Right lobe of liver (tissue), 6 donors: Measurements from ENCODE around the gene SKP1. TPM values are rescaled to one million over a fixed set of nuclear protein-coding genes. Genes with fewer than 3 reads are reported as not detected.

ENCODE experiments used
- ATAC-seq, 4 donors: fragments of 200-7000 bp; cut with Tn5 transposase; one replicate each; pipeline ENCODE4 v1.9.1; 2020; ENCODE audit warnings: mild to moderate bottlenecking in 4 of 4, moderate library complexity in 4 of 4
- DNase-seq, 3 donors: peaks; one replicate each; pipeline ENCODE4 v3.0.0-alpha.2; 2020
- H3K27ac ChIP-seq, 3 donors: fragments of 200-600 bp; one replicate each; pipeline ENCODE4 v1.8.0; 2022
- H3K27me3 ChIP-seq, 2 donors: fragments of 200-600 bp; one replicate each; pipeline ENCODE4 v1.8.0; 2022
- H3K36me3 ChIP-seq, 4 donors: fragments of 200-600 bp; sonication (generic) in 1 of 4; one replicate each; pipeline versions ENCODE4 v1.5.1 to v1.8.0; 2017 to 2022; ENCODE audit warnings: control low read depth in 1 of 4
- H3K4me1 ChIP-seq, 4 donors: fragments of 200-600 bp; sonication (generic) in 1 of 4; one replicate each; pipeline versions ENCODE4 v1.5.1 to v1.8.0; 2017 to 2022; ENCODE audit warnings: control low read depth in 1 of 4
- H3K4me3 ChIP-seq, 3 donors: fragments of 200-600 bp; one replicate each; pipeline ENCODE4 v1.8.0; 2022
- H3K9me3 ChIP-seq, 4 donors: fragments of 200-600 bp; sonication (generic) in 1 of 4; one replicate each; pipeline versions ENCODE4 v1.5.1 to v1.8.0; 2017 to 2022; ENCODE audit warnings: control low read depth in 1 of 4
- CTCF ChIP-seq, 4 donors: fragments of 200-600 bp in 3 of 4; fragments of 450-650 bp in 1 of 4; IDR thresholded peaks; one replicate each; pipeline versions ENCODE4 v1.5.1 to v1.8.0; 2016 to 2022; ENCODE audit warnings: antibody characterized with exemption in 4 of 4, mild to moderate bottlenecking in 2 of 4
- POLR2A ChIP-seq: fragments of 450-650 bp; IDR thresholded peaks from one replicate; pipeline ENCODE4 v1.6.1; 2017; ENCODE audit warnings: antibody characterized with exemption, mild to moderate bottlenecking
- WGBS: methylation state at CpG from one replicate; pipeline ENCODE4 v1.1.6; 2018; ENCODE audit warnings: low coverage, low lambda C conversion rate; ENCODE audit not compliant: insufficient coverage; ENCODE audit errors: missing lambda C conversion rate; 5-methylcytosine and 5-hydroxymethylcytosine counted together
- intact Hi-C, 2 donors: fragments of 100-400 bp; cut with DNase I; formaldehyde crosslinking; loops; one replicate each; pipeline versions ENCODE4 v1.11.2 to v1.14.1; 2022
- total RNA-seq, 6 experiments: library from RNA; depleted of rRNA in 2 of 6; stranded (reverse); fragments of >200 nt in 2 of 6; fragmentation: NEBNext Ultra II Directional in 3 of 6; extraction: Animal tissue kit (Norgen Biotek cat#: 25700) in 3 of 6; gene quantifications; one replicate each; pipeline versions ENCODE4 v1.1.0 to v1.2.4, GENCODE V29; 2016 to 2023
- donor health status: DM: no; HTN: yes; CAD: no.
- donor health status: DM: no; HTN: no; CAD: no.
- donor health status: DM: no; HTN: no; CAD: no.
- donor health status: DM: no; HTN: yes; CAD: no.
- donor health status: DM: no; HTN: yes; CAD: no.

Gene SKP1
- total RNA-seq, 6 experiments from 2014 or later = 125 to 186 (median 149) TPM

DNA sequence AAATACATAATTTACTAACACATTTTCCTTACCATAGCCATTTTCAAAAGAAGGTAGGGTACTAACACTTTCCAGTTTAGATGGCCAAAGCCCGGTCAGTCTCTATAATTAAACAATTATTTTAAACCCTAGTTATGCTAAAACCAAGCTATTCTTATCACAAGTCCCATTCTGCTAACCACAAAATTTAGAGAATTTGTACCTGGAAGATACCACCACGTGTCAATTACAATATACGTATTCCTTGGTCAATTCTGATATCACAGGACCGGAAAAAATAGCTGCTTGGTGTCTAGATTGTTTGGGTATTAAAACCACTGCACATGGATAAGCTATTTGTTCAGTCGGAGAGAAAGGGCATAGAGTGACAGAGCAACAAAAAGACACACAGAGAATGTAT is 18.9 kb upstream of the SKP1 start:
- intact Hi-C loops = no loop called here
- no peak for ATAC-seq

GRCh38 chr5:134189031-134189430 is 12.3 kb upstream of the SKP1 start:
- 54% methylated on average over 3 of the region's 3 CpGs for WGBS
- no peak for DNase-seq
- no peaks in the 10 kb centered on the region for H3K27me3 ChIP-seq
- ATAC-seq = no peak
- peaks cover 0 to 2% (median 0%) of the 10 kb centered on the region in 4 donors for H3K4me1 ChIP-seq
- H3K4me3 ChIP-seq = no peak overlapping the region
- H3K27ac ChIP-seq = no peak overlapping the region
- no peaks in the 10 kb centered on the region for H3K36me3 ChIP-seq
- intact Hi-C loops = no loop called here
- H3K9me3 ChIP-seq = no peaks in the 10 kb centered on the region
- TF ChIP-seq CTCF (IDR thresholded peaks at IDR 0.05) (no peak), POLR2A (no peak)

More for the DNA sequence above, 18.9 kb upstream of the SKP1 start:
- H3K27ac ChIP-seq = no peak overlapping the region
- no peaks in the 10 kb centered on the region for H3K27me3 ChIP-seq
- TF ChIP-seq CTCF (IDR thresholded peaks at IDR 0.05) (no peak), POLR2A (no peak)
- no peak for DNase-seq
- H3K9me3 ChIP-seq = no peaks in the 10 kb centered on the region
- H3K4me1 ChIP-seq = no peaks in the 10 kb centered on the region
- peaks cover 6 to 41% (median 22%) of the 10 kb centered on the region in 4 donors for H3K36me3 ChIP-seq
- H3K4me3 ChIP-seq = no peak overlapping the region
- 72% methylated on average over 5 of the region's 5 CpGs for WGBS

DNA sequence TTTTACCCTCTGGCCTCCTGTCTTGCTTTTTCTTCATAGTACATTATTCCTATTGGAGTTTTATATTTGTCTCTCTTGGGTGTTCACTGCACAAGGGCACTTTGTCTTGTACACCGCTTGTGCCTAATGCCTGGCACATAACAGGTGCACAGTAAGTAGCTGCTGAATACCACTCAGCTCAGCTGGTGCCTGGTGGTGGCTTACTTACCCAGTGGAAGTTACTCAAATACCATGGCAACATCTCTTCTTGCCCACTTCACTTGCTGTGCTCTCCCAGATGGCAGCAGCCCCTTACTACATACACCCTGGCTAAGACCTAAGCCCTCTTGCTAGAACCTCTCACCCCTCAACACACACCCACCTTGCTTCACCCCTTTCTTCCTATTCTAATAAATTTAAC is 11.3 kb upstream of the SKP1 start:
- peaks cover 0 to 5% (median 0%) of the 10 kb centered on the region in 4 donors for H3K4me1 ChIP-seq
- ATAC-seq (no peak), DNase-seq (no peak)
- no peak overlapping the region for H3K4me3 ChIP-seq
- H3K9me3 ChIP-seq = no peaks in the 10 kb centered on the region
- no peaks in the 10 kb centered on the region for H3K36me3 ChIP-seq
- intact Hi-C loops = no loop called here
- TF ChIP-seq CTCF (IDR thresholded peaks at IDR 0.05) = no peak
- no peak for TF ChIP-seq POLR2A
- no peak overlapping the region for H3K27ac ChIP-seq
- no peaks in the 10 kb centered on the region for H3K27me3 ChIP-seq
- WGBS = no CpG with 5 or more reads among the region's 1 CpG

DNA sequence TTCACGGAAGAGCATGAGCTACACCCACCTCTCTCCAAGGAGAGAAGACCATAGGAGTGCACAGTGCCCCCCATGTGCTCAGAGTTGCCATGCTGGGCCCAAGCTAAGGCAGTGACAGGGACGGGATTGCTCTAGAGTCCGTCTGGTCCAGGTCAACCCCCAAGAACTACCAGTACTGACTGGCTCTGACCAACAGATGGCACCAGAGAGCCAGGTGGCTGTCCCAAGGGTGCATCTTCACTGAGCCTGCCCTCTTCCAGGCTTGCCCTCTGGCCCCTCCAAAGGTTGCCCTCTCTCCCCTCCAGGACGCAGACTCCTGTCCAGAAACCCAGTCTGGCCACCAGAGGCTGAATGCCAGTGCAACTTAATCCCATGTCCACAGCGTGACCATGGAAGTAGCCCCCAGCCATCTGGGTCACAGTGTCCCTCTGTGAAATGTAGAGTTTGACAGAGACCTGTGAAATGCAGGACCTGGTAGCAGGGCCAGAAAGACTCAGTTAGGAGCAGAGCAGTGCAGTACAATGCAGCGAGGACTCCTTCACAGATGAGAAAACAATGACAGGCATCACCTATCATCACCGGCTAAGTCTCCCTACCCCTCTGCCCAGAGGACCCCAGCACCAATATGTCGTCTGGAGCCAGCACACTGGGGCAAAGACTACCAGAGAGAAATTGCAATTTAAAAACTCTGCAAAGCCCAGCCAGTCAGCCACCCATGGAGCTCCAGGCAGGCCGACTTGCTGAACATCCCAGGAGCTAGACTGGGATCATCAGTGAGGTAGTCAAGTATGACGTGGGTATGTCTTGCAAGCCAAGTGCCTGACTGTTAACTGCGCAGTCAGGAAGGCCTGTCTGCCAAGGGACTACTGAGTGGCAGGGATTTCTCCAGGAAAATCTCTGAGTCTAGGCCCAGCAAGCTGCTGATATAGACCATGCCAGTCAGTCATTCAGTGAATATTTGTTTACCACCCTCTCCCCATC is 7.7 kb upstream of the SKP1 start:
- Histone ChIP-seq H3K27me3 (no peaks in the 10 kb centered on the region), H3K27ac (no peak overlapping the region), H3K9me3 (no peaks in the 10 kb centered on the region), H3K36me3 (no peaks in the 10 kb centered on the region), H3K4me1 (peaks cover 0 to 5% (median 0%) of the 10 kb centered on the region in 4 donors), H3K4me3 (no peak overlapping the region)
- intact Hi-C loops = loop anchor here (5.0 kb wide), 2 partner anchors 103 to 108 kb away; no protein-coding TSS in a partner anchor
- peak; percentile 87 to 94 (median 89) for TF ChIP-seq CTCF (IDR thresholded peaks at IDR 0.05)
- TF ChIP-seq POLR2A = no peak
- ATAC-seq (peak; percentile 93 to 96 (median 96)), DNase-seq (peak; percentile 69 to 79 (median 71))
- WGBS = 33% methylated on average over 7 of the region's 11 CpGs
